Sigmoid colon (tissue), 7 donors: ENCODE results near the gene SLC25A15. TPM values are rescaled to one million over a fixed set of nuclear protein-coding genes. Genes with fewer than 3 reads are reported as not detected.

Experiments
- DNase-seq: peaks from one replicate; pipeline ENCODE4 v3.0.0-alpha.2; 2019
- H3K27ac ChIP-seq, 4 donors: fragments of 200-600 bp; sonication (generic); one replicate each; pipeline ENCODE4 v1.5.1; 2016 to 2019; ENCODE audit warnings: mild to moderate bottlenecking in 1 of 4
- H3K27me3 ChIP-seq, 3 donors: fragments of 200-600 bp; sonication (generic); one replicate each; pipeline ENCODE4 v1.5.1; 2019; ENCODE audit warnings: mild to moderate bottlenecking in 1 of 3
- H3K36me3 ChIP-seq, 4 donors: fragments of 200-600 bp; sonication (generic); one replicate each; pipeline ENCODE4 v1.5.1; 2016 to 2019
- H3K4me1 ChIP-seq, 4 donors: fragments of 200-600 bp; sonication (generic); one replicate each; pipeline ENCODE4 v1.5.1; 2017 to 2019
- H3K4me3 ChIP-seq, 4 donors: fragments of 200-600 bp; sonication (generic); one replicate each; pipeline ENCODE4 v1.5.1; 2017 to 2019; ENCODE audit warnings: mild to moderate bottlenecking in 2 of 4, moderate library complexity in 1 of 4
- H3K9me3 ChIP-seq, 4 donors: fragments of 200-600 bp in 3 of 4; sonication (generic) in 3 of 4; one replicate each; pipeline versions ENCODE4 v1.5.1 to v1.6.1; 2013 to 2019
- CTCF ChIP-seq, 4 experiments: fragments of 450-650 bp in 3 of 4; fragments of 200-600 bp in 1 of 4; IDR thresholded peaks; one replicate each; pipeline ENCODE4 v1.5.1; 2016 to 2019; ENCODE audit warnings: antibody characterized with exemption in 4 of 4, mild to moderate bottlenecking in 3 of 4, moderate library complexity in 2 of 4
- EP300 ChIP-seq, 4 donors: sonication (generic); formaldehyde crosslinking; IDR thresholded peaks; one replicate each; pipeline ENCODE4 v1.6.1; 2017; ENCODE audit warnings: antibody characterized with exemption in 4 of 4
- POLR2A ChIP-seq, 2 donors: fragments of 450-650 bp; IDR thresholded peaks; one replicate each; pipeline ENCODE4 v1.6.1; 2016; ENCODE audit warnings: antibody characterized with exemption in 2 of 2, mild to moderate bottlenecking in 2 of 2, moderate library complexity in 2 of 2
- POLR2AphosphoS5 ChIP-seq, 4 donors: sonication (generic); formaldehyde crosslinking; IDR thresholded peaks; one replicate each; pipeline ENCODE4 v1.6.1; 2017; ENCODE audit warnings: antibody characterized with exemption in 4 of 4
- WGBS, 2 donors: extraction: QIAGEN DNeasy Blood & Tissue Kit; methylation state at CpG; one replicate each; pipeline ENCODE4 v1.1.7; 2013; 5-methylcytosine and 5-hydroxymethylcytosine counted together
- intact Hi-C: fragments of 100-400 bp; cut with DNase I; formaldehyde crosslinking; loops from one replicate; pipeline ENCODE4 v1.15.1; 2023
- polyA plus RNA-seq, 3 donors: library from polyadenylated mRNA; stranded (reverse); fragments of 200-250 nt; gene quantifications; one replicate each; pipeline ENCODE4 v1.2.3, GENCODE V29; 2013
- total RNA-seq, 4 donors: library from RNA; depleted of rRNA; stranded (reverse); fragments of >200 nt; gene quantifications; one replicate each; pipeline ENCODE4 v1.1.0, GENCODE V29; 2016
- donor health status: healthy with polysubstance abuse.
- donor health status: Bipolar disorder and iron deficiency.
- donor health status: healthy.

The SLC25A15 gene
- total and polyA plus RNA-seq, 7 donors, result 0.55 to 6.5 (median 3.6) TPM

GRCh38 chr13:40774672-40775071 lies 14.7 kb upstream of the SLC25A15 start:
- intact Hi-C loops, result loop anchor here (5.0 kb wide), 2 partner anchors 148 to 288 kb away; partner anchors contain the start of gene WBP4
- WGBS, 2 donors, result 90 to 92% methylated on average over 6 of the region's 6 CpGs

GRCh38 chr13:40776232-40776631 lies 13.2 kb upstream of the SLC25A15 start:
- Histone ChIP-seq H3K9me3 (no peaks in the 10 kb centered on the region), H3K4me1 (peaks cover 0 to 9% (median 0%) of the 10 kb centered on the region in 4 donors), H3K27ac (no peak overlapping the region), H3K36me3 (no peaks in the 10 kb centered on the region), H3K27me3 (no peaks in the 10 kb centered on the region), H3K4me3 (no peak overlapping the region)
- WGBS, 2 donors, result 78 to 83% methylated on average over 7 of the region's 7 CpGs
- TF ChIP-seq EP300 (IDR thresholded peaks at IDR 0.05), result no peak
- no peak for TF ChIP-seq POLR2A (IDR thresholded peaks at IDR 0.05)
- no peak for TF ChIP-seq POLR2AphosphoS5 (IDR thresholded peaks at IDR 0.05)
- TF ChIP-seq CTCF (IDR thresholded peaks at IDR 0.05), result no peak
- DNase-seq, result no peak
- intact Hi-C loops, result loop anchor here (2.0 kb wide), 1 partner anchor 1095 kb away; no protein-coding TSS in a partner anchor

More at GRCh38 chr13:40774672-40775071, 14.7 kb upstream of the SLC25A15 start:
- no peak for TF ChIP-seq EP300 (IDR thresholded peaks at IDR 0.05)
- no peak for TF ChIP-seq POLR2A (IDR thresholded peaks at IDR 0.05)
- TF ChIP-seq CTCF (IDR thresholded peaks at IDR 0.05), result no peak
- TF ChIP-seq POLR2AphosphoS5 (IDR thresholded peaks at IDR 0.05), result no peak
- no peak for DNase-seq
- Histone ChIP-seq H3K4me3 (no peak overlapping the region), H3K27ac (no peak overlapping the region), H3K36me3 (no peaks in the 10 kb centered on the region), H3K27me3 (no peaks in the 10 kb centered on the region), H3K9me3 (no peaks in the 10 kb centered on the region), H3K4me1 (peaks cover 0 to 18% (median 8%) of the 10 kb centered on the region in 4 donors)

GRCh38 chr13:40776681-40777165 lies 12.7 kb upstream of the SLC25A15 start:
- H3K27me3 ChIP-seq, result no peaks in the 10 kb centered on the region
- TF ChIP-seq CTCF (IDR thresholded peaks at IDR 0.05) (no peak), EP300 (IDR thresholded peaks at IDR 0.05) (no peak)
- no peaks in the 10 kb centered on the region for H3K9me3 ChIP-seq
- no peak for DNase-seq
- H3K4me1 ChIP-seq, result peaks cover 0 to 9% (median 0%) of the 10 kb centered on the region in 4 donors
- intact Hi-C loops, result loop anchor here (2.0 kb wide), 1 partner anchor 1096 kb away; no protein-coding TSS in a partner anchor
- 28 to 51% methylated on average over 7 of the region's 7 CpGs for WGBS, 2 donors
- no peaks in the 10 kb centered on the region for H3K36me3 ChIP-seq
- peak overlapping the region in 1 of 4 donors; percentile 13 for H3K27ac ChIP-seq
- H3K4me3 ChIP-seq, result no peak overlapping the region

GRCh38 chr13:40777166-40777808 lies 12.1 kb upstream of the SLC25A15 start:
- Histone ChIP-seq H3K27me3 (no peaks in the 10 kb centered on the region), H3K9me3 (no peaks in the 10 kb centered on the region), H3K4me1 (peaks cover 0 to 9% (median 0%) of the 10 kb centered on the region in 4 donors), H3K36me3 (no peaks in the 10 kb centered on the region), H3K27ac (peak overlapping the region in 1 of 4 donors; percentile 13), H3K4me3 (peak overlapping the region in 2 of 4 donors; percentile 16 to 22)
- WGBS, 2 donors, result 11 to 17% methylated on average over 7 of the region's 7 CpGs
- TF ChIP-seq CTCF (IDR thresholded peaks at IDR 0.05), result peak in 3 of 4 experiments; percentile 60 to 69 (median 62)
- no peak for TF ChIP-seq POLR2AphosphoS5 (IDR thresholded peaks at IDR 0.05)
- no peak for DNase-seq
- intact Hi-C loops, result loop anchor here (2.0 kb wide), 1 partner anchor 1096 kb away; no protein-coding TSS in a partner anchor
